ENCODE measurements around the gene CELSR1. TPM values are rescaled to one million over a fixed set of nuclear protein-coding genes. Genes with fewer than 3 reads are reported as not detected.

CELSR1 gene
- total RNA-seq, 1 donor from 2014 or later, result 151 TPM

DNA sequence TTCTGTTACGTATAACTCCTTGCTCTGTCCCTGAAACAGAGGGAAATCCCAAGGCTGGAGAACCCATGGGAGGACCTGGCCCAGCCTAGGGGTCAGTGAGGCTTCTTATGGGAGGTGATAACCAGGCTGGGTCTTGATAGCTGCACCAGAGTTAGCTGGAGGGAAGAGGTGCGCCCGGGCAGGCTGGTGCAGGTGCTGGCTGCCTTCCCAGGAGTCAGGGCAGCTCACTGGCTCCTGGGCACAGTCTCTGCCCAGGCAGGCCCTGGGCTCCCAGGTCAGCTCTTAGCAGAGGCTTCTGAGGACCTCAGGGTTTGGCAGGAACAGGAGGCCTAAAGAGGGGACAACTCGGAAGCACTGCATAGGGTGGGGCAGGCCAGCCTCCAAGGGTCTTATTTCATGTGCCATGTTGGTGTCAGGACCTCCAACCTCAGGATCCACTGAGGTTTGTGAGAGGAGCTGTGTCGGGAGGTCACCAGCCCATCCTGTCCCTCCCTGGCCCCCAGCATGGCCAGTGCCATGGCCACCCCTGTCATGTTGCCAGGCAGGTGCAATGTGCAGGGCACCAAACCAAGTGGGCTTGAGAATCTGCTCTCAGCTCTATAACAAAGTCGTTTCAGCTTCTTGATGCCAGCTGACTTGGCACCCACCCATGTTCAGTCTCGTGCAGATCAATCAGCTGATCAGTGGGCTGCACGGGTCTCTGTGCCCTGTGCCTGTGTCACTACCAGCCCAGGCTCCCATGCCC, 20.5 kb upstream of the CELSR1 start:
- DNase-seq (ENCODE audit: low read depth), result no peak

- DNase-seq (ENCODE audit: low read depth), result no peak
Observed at GRCh38 chr22:46556775-46557174, 19.4 kb upstream of the CELSR1 start.

DNA sequence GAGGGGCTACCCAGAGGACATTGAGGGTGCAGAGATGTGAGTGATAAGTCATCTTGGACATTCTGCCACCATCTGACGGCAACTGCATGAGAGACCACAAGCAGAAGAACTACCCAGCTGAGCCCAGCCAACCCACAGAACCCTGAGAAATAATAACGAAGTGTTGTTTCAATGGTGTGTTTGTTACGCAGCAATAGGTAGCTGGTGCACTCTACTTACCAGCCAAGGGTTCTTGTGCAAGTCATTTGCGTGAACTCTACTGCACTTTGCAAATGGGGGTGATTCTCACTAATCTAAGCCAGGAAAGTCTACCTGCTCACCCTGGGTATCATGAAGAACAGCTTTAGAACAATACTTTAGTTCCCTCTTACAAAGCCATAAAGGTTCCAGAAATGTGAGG, 15.8 kb upstream of the CELSR1 start:
- no peak for DNase-seq (ENCODE audit: low read depth)

DNA sequence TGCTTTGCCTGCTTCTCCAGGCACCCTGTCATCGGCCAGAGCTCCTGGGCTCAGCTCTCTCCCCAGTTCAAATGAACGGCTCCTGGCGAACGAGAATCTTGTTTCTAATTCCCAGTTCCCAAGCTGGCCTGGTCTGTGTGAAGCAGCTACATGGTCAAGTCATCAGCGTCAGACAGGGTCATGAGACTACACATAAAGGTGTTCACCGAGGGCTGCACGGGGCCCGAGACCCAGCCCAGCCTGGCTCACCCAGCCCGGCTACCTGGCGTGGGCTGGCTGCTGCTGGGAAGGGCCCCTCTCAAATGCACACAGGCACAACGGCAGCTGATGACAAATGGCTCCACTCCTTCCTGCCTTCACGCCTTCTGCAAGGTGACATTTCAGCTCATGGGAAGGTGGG, 14.6 kb upstream of the CELSR1 start:
- DNase-seq (ENCODE audit: low read depth), result no peak

GRCh38 chr22:46551321-46551720, 13.9 kb upstream of the CELSR1 start:
- DNase-seq (ENCODE audit: low read depth), result no peak

DNA sequence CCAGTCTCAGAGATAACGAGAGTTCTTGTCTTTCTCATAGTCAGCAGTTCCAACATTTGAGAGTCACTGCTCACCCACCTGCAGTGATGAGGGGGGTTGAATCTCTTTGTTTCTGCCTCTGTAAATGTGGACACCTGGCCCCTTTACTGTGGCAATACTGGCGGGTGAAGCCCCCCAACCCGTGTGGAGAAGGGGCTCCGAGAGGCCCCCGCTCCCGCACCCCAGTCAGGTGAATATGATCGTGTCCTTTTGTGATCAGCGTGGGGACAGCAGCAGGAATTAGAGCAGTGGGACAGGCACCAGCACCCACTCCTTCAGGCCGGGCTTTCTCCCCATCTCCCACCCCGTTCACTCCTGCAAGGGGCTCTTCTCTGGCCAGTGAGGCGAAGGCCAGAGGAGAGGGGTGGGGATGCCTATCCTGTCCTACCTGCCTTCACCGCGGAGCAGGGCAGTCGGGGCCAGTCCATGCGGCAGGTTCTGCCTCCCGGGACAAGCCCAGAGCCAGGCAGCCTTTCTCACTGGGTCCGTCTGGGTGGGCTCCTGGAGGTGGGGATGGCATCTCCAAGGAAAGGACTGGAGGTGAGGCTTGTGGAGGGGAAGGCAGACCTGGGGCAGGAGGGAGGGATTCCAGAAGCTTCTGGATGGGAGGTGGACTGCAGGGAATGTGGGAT, 12.7 kb upstream of the CELSR1 start:
- no peak for DNase-seq (ENCODE audit: low read depth)

- DNase-seq (ENCODE audit: low read depth), result no peak
Observed at GRCh38 chr22:46549563-46549840, 12.1 kb upstream of the CELSR1 start.

DNA sequence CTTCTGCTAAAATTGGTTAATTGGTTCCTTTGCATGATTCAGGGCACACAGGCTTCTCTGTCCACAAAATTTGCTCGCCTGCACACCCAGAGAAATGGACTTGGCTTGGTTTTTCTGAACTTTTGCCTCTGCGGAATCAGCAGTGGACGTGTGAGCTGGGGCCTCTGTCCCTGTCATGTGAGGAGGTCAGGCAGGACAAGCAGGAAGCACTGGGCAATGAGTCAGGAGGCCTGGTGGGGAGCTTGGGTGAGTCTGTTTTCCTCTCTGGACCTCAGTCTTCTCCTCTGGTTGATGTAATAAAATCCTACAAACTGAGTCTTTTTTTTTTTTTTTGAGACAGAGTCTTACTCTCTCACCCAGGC, 10.4 kb upstream of the CELSR1 start:
- DNase-seq (ENCODE audit: low read depth), result peak; percentile 84

DNA sequence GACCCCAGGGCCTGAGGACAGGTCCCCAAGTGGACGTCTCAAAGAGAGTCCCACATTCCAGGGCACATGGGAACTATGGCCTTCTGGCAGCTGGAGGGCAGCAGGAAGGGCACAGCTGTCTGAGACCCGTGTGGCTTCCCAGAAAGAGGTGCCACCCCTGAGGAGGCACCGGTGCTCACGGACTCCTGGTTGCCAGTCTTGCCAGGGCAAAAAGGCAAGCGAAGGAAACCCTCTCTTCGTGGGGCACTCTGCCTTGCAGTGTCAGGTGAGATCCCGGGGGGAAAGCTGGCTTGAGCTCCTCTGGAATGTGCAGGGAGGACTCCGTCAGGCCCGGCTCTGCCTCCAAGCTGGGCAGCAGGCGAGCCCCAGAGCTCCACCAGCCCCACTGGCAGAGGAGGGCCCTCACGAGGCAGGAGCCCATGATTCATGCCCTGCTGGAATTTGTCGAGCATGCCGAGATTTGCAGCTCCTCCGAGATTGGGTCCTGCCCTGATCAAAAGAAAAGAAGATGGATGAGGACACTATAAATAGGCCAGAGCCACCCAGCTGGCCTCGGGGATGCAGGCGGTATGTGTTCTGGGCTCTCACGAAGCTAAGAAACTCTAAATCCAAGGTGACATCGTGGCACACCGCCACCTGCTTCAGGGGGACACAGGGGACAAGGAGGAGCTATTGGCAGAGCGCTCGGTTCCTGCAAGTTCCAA, 9.9 kb upstream of the CELSR1 start:
- DNase-seq (ENCODE audit: low read depth), result peak; percentile 86

- DNase-seq (ENCODE audit: low read depth), result peak; percentile 83
Observed at GRCh38 chr22:46546466-46547178, 9.2 kb upstream of the CELSR1 start.

DNA sequence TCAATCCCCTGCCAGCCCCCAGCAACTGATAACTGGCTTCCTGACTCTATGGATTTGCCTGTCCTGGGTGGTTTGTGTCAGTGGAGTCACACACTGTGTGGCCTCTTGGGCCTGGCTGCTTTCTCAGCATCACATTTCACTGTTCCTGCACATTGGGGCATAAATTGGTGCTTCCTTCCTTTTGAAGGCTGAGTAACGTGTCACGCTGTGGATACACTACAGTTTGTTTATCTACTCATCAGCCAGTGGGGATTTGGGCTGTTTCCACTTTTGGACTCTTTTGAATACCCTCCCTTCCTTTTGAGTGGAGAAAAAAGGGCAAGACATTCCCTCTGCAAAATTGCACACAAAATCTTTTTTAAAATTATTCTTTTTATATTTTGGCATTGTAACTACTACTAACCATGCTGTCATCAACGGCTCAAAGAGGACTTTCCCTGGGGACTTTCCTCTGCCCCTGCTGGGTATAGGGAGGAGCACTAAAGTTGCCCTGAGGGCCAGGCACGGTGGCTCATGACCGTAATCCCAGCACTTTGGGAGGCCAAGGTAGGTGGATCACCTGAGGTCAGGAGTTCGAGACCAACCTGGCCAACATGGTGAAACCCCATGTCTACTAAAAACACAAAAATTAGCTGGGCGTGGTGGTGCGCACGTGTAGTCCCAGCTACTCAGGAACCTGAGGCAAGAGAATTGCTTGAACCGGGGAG, 7.8 kb upstream of the CELSR1 start:
- DNase-seq (ENCODE audit: low read depth), result no peak

DNA sequence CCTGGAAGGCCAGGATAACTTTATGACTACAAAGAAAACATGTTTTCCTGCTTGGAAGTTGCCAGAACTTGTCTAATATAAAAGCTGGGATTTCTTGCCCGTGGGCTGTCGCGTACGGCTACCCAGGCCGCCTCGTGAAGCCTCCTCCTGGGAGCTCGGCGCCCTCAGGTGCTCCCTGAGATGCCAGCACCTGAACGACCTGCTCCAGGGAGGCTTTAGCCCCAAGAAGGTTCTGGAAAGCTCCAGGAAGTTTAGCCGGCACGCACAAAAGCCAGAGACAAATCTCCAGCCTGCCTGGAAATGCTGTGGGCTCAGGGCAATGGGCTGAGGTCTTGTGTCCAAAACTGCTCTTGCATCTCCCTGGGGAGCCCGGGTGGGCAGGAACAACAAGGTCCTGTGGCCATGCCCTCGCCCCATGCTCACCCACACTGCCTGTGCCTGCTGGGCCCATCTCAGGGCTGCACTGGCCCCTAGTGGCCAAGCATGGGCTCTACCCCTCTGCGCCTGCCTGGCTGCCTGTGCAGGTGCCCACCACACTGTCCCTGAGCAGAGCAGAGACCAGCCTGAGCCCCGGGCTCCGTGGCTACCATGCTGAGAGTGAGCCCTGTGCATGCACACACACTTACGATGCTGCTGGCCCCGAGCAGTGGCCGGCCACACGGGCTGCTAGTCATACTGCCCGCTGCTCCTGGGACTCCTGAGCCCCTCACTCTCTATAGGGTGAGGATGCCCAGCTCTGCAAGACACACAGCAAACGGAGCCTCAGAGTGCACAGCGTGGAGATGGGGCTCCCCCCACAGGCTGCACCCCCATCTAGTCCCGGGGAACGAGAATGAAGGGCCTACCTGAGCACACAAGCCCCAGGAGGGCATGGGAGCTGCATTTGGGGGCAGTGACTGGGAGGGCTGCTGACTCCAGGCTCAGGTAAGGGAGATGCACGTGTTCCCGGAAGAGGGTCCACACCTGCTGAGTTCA, 4.9 kb upstream of the CELSR1 start:
- no peak for DNase-seq (ENCODE audit: low read depth)

DNA sequence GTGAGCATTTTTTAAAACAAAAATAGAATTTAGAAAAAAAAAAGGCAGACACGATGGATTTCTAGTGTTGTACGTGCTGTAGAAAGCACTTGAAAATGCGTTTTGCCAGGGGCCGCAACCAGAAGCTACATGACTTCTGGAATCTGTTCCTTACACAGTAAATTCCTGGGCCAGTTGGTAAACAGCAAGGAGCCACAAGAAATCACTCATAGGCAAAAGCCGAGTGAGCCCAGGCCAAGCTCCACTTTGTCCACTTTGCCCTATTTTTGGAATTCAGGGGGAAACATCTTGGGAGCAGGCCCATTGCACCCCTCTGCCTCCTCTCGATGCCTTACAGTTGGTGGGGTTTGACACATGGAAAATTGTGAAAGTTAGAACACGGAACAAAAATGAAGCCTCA, 4.1 kb upstream of the CELSR1 start:
- no peak for DNase-seq (ENCODE audit: low read depth)

- DNase-seq (ENCODE audit: low read depth), result no peak
Observed at GRCh38 chr22:46540874-46541273, 3.5 kb upstream of the CELSR1 start.

GRCh38 chr22:46539169-46539568, 1.7 kb upstream of the CELSR1 start:
- DNase-seq (ENCODE audit: low read depth), result no peak

DNA sequence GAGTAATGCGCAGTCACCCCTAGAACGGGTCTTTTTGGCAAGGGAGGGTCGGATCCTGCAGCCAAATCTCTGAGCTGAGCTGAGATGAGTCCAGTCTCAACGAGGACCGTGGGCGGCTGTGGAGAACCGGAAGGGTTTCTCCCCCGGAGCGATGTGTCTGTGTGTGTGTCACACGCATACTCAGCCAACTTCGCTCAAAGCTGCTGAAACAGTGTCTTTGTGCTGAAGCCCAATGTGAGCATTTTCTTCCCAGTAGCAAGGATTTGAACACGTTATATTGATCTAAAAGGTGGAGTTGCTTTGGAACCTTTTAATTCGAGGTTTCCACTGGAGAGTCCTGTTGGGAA, 1.4 kb upstream of the CELSR1 start:
- no peak for DNase-seq (ENCODE audit: low read depth)

DNA sequence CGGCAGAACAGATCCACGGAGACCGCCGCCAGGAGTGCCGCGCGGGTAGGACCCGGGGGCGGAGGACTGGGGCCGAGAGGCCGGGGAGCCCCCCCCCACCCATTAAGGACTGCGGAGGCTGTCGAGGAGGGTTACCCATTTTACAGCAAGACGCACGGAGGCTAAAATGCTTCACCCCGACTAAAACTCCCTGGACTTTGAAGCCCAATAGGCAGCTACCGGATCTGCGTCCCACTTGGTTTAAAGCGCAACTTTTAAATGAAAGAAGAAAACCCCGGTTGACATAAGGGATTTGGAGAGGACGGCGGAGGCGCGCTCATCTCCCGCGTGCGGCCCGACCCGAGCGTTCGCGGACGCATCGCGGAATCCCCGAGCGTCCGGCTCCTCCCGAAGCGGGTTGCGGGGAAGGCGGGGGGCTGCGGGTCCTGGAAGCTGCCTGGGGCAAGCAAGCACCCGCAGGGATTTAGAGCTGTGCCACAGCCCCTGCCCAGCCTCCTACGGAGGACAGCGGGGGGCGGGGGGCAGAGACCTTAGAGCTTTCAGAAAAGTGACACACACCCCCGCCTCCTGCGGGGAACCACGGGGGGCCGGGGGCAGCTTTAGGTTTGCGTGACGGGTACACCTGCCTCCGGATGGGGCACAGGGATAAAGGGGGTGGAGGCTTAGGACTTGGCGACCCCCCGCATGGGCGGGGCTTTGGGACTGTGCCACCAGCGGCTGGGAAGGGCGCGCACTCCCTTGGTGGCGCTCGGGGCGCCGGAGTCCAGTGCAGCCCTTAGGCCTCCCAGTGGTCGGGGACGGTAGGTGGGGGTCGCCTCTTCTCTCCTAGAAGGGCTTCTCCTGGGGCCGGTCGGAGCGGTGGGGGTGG, 760 bp upstream of the CELSR1 start:
- peak; percentile 64 for DNase-seq (ENCODE audit: low read depth)

GRCh38 chr22:46536537-46537224, 739 bp downstream of the CELSR1 start:
- no peak for DNase-seq (ENCODE audit: low read depth)

GRCh38 chr22:46535876-46536536, 1.4 kb downstream of the CELSR1 start:
- DNase-seq (ENCODE audit: low read depth), result no peak

Measured in renal cortical epithelial cell (primary cell).